Uterus (tissue), 2 donors: ENCODE results near the gene OR9Q1.

Source experiments
- POLR2A ChIP-seq, 2 donors: fragments of 450-650 bp; IDR thresholded peaks; one replicate each; pipeline ENCODE4 v1.6.1; 2016; ENCODE audit warnings: antibody characterized with exemption in 2 of 2, mild to moderate bottlenecking in 1 of 2, moderate library complexity in 1 of 2
- TF ChIP-seq, protein P1 (sequence below), 4 experiments: fragments of 200-600 bp in 2 of 4; fragments of 450-650 bp in 2 of 4; sonication (generic) in 2 of 4; IDR thresholded peaks; one replicate each; pipeline ENCODE4 v1.5.1; 2016 to 2019; ENCODE audit warnings: antibody characterized with exemption in 4 of 4, mild to moderate bottlenecking in 2 of 4, moderate library complexity in 1 of 4

DNA sequence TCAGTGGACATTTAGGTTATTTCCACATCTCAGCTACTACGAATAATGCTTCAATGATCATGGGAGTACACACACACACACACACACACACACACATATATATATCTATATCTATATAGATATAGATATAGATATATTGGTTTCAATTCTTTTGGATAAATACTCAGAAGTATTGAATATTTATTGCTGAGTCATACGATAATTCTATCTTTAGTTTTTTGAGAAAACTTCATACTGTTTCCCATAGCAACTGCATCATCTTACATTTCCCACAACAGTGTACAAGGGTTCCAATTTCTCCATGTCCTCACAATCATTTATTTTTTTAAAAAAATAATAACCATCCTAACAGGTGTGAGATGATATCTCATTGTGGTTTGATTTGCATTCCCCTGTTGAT, 172.3 kb downstream of the OR9Q1 start:
- TF ChIP-seq, protein P1, sequence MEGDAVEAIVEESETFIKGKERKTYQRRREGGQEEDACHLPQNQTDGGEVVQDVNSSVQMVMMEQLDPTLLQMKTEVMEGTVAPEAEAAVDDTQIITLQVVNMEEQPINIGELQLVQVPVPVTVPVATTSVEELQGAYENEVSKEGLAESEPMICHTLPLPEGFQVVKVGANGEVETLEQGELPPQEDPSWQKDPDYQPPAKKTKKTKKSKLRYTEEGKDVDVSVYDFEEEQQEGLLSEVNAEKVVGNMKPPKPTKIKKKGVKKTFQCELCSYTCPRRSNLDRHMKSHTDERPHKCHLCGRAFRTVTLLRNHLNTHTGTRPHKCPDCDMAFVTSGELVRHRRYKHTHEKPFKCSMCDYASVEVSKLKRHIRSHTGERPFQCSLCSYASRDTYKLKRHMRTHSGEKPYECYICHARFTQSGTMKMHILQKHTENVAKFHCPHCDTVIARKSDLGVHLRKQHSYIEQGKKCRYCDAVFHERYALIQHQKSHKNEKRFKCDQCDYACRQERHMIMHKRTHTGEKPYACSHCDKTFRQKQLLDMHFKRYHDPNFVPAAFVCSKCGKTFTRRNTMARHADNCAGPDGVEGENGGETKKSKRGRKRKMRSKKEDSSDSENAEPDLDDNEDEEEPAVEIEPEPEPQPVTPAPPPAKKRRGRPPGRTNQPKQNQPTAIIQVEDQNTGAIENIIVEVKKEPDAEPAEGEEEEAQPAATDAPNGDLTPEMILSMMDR (IDR thresholded peaks at IDR 0.05): no peak
- no peak for TF ChIP-seq POLR2A (IDR thresholded peaks at IDR 0.05)
